ENCODE measurements around the gene RBP2.

RBP2 gene

GRCh38 chr3:139440639-139441556, 35.4 kb downstream of the RBP2 start:
- no peak for DNase-seq (ENCODE audit: insufficient read length)
- TF ChIP-seq POLR2A (IDR thresholded peaks at IDR 0.05; ENCODE audit: low read depth, low read length) (no peak), POLR2AphosphoS5 (IDR thresholded peaks at IDR 0.05; ENCODE audit: low read depth, low read length) (no peak), TAF1 (IDR thresholded peaks at IDR 0.05; ENCODE audit: borderline replicate concordance, low read depth, low read length) (no peak)
- FAIRE-seq = no peak

GRCh38 chr3:139439278-139439677, 37.0 kb downstream of the RBP2 start:
- DNase-seq (ENCODE audit: insufficient read length) (no peak), FAIRE-seq (no peak)
- TF ChIP-seq POLR2AphosphoS5 (IDR thresholded peaks at IDR 0.05; ENCODE audit: low read depth, low read length) (no peak), POLR2A (IDR thresholded peaks at IDR 0.05; ENCODE audit: low read depth, low read length) (no peak), TAF1 (IDR thresholded peaks at IDR 0.05; ENCODE audit: borderline replicate concordance, low read depth, low read length) (no peak)

GRCh38 chr3:139434764-139435307, 41.5 kb downstream of the RBP2 start:
- no peak for TF ChIP-seq POLR2AphosphoS5 (IDR thresholded peaks at IDR 0.05; ENCODE audit: low read depth, low read length)
- no peak for TF ChIP-seq TAF1 (IDR thresholded peaks at IDR 0.05; ENCODE audit: borderline replicate concordance, low read depth, low read length)
- TF ChIP-seq POLR2A (IDR thresholded peaks at IDR 0.05; ENCODE audit: low read depth, low read length) = no peak
- DNase-seq (ENCODE audit: insufficient read length) (no peak), FAIRE-seq (no peak)

GRCh38 chr3:139434228-139434627, 42.1 kb downstream of the RBP2 start:
- TF ChIP-seq POLR2AphosphoS5 (IDR thresholded peaks at IDR 0.05; ENCODE audit: low read depth, low read length) (no peak), POLR2A (IDR thresholded peaks at IDR 0.05; ENCODE audit: low read depth, low read length) (no peak), TAF1 (IDR thresholded peaks at IDR 0.05; ENCODE audit: borderline replicate concordance, low read depth, low read length) (no peak)
- no peak for DNase-seq (ENCODE audit: insufficient read length)
- no peak for FAIRE-seq

GRCh38 chr3:139433089-139433488, 43.2 kb downstream of the RBP2 start:
- FAIRE-seq (no peak), DNase-seq (ENCODE audit: insufficient read length) (no peak)
- TF ChIP-seq POLR2A (IDR thresholded peaks at IDR 0.05; ENCODE audit: low read depth, low read length) (no peak), POLR2AphosphoS5 (IDR thresholded peaks at IDR 0.05; ENCODE audit: low read depth, low read length) (no peak), TAF1 (IDR thresholded peaks at IDR 0.05; ENCODE audit: borderline replicate concordance, low read depth, low read length) (no peak)

GRCh38 chr3:139430493-139430892, 45.8 kb downstream of the RBP2 start:
- no peak for TF ChIP-seq POLR2AphosphoS5 (IDR thresholded peaks at IDR 0.05; ENCODE audit: low read depth, low read length)
- TF ChIP-seq POLR2A (IDR thresholded peaks at IDR 0.05; ENCODE audit: low read depth, low read length) = no peak
- no peak for TF ChIP-seq TAF1 (IDR thresholded peaks at IDR 0.05; ENCODE audit: borderline replicate concordance, low read depth, low read length)
- FAIRE-seq = no peak
- no peak for DNase-seq (ENCODE audit: insufficient read length)

- DNase-seq (ENCODE audit: insufficient read length) (peak; percentile 12), FAIRE-seq (peak; percentile 77)
- TF ChIP-seq POLR2AphosphoS5 (IDR thresholded peaks at IDR 0.05; ENCODE audit: low read depth, low read length) (no peak), POLR2A (IDR thresholded peaks at IDR 0.05; ENCODE audit: low read depth, low read length) (no peak), TAF1 (IDR thresholded peaks at IDR 0.05; ENCODE audit: borderline replicate concordance, low read depth, low read length) (no peak)
Measured at GRCh38 chr3:139427283-139428060, 48.8 kb downstream of the RBP2 start.

- FAIRE-seq (no peak), DNase-seq (ENCODE audit: insufficient read length) (no peak)
- no peak for TF ChIP-seq POLR2A (IDR thresholded peaks at IDR 0.05; ENCODE audit: low read depth, low read length)
- TF ChIP-seq POLR2AphosphoS5 (IDR thresholded peaks at IDR 0.05; ENCODE audit: low read depth, low read length) = no peak
- no peak for TF ChIP-seq TAF1 (IDR thresholded peaks at IDR 0.05; ENCODE audit: borderline replicate concordance, low read depth, low read length)
Measured at GRCh38 chr3:139425745-139426400, 50.4 kb downstream of the RBP2 start.

GRCh38 chr3:139423232-139423631, 53.1 kb downstream of the RBP2 start:
- TF ChIP-seq POLR2AphosphoS5 (IDR thresholded peaks at IDR 0.05; ENCODE audit: low read depth, low read length) (no peak), TAF1 (IDR thresholded peaks at IDR 0.05; ENCODE audit: borderline replicate concordance, low read depth, low read length) (no peak), POLR2A (IDR thresholded peaks at IDR 0.05; ENCODE audit: low read depth, low read length) (no peak)
- no peak for FAIRE-seq
- DNase-seq (ENCODE audit: insufficient read length) = no peak

- no peak for TF ChIP-seq POLR2A (IDR thresholded peaks at IDR 0.05; ENCODE audit: low read depth, low read length)
- no peak for TF ChIP-seq POLR2AphosphoS5 (IDR thresholded peaks at IDR 0.05; ENCODE audit: low read depth, low read length)
- no peak for TF ChIP-seq TAF1 (IDR thresholded peaks at IDR 0.05; ENCODE audit: borderline replicate concordance, low read depth, low read length)
- no peak for FAIRE-seq
- DNase-seq (ENCODE audit: insufficient read length) = no peak
Measured at GRCh38 chr3:139421460-139421859, 54.9 kb downstream of the RBP2 start.

- no peak for TF ChIP-seq TAF1 (IDR thresholded peaks at IDR 0.05; ENCODE audit: borderline replicate concordance, low read depth, low read length)
- no peak for TF ChIP-seq POLR2AphosphoS5 (IDR thresholded peaks at IDR 0.05; ENCODE audit: low read depth, low read length)
- no peak for TF ChIP-seq POLR2A (IDR thresholded peaks at IDR 0.05; ENCODE audit: low read depth, low read length)
- no peak for DNase-seq (ENCODE audit: insufficient read length)
- no peak for FAIRE-seq
Measured at GRCh38 chr3:139421040-139421439, 55.3 kb downstream of the RBP2 start.

All from GM12892 (cell line).